Activated naive CD8-positive, alpha-beta T cell treated with anti-CD3 and anti-CD28 coated beads, Interleukin-2, amount 50 U/mL, for 24 hours (primary cell): ENCODE data around the gene ALG12.

Experiments used
- ATAC-seq: fragments of 150-1000 bp; cut with Tn5 transposase; one replicate; pipeline ENCODE4 v1.10.0; 2021
- DNase-seq: peaks from one replicate; pipeline ENCODE4 v3.0.0; 2021
- H3K27ac Mint-ChIP-seq: one replicate; pipeline ENCODE4 v1.8.0; 2021; ENCODE audit warnings: mild to moderate bottlenecking, mixed read lengths
- H3K27me3 Mint-ChIP-seq: one replicate; pipeline ENCODE4 v1.8.0; 2021; ENCODE audit warnings: mixed read lengths
- H3K36me3 Mint-ChIP-seq: one replicate; pipeline ENCODE4 v1.8.0; 2021; ENCODE audit warnings: low read depth, mixed read lengths
- H3K4me1 Mint-ChIP-seq: one replicate; pipeline ENCODE4 v1.8.0; 2021; ENCODE audit warnings: mixed read lengths
- H3K4me3 Mint-ChIP-seq: one replicate; pipeline ENCODE4 v1.8.0; 2021; ENCODE audit warnings: mild to moderate bottlenecking, moderate library complexity, mixed read lengths
- H3K9me3 Mint-ChIP-seq: one replicate; pipeline ENCODE4 v1.8.0; 2021; ENCODE audit warnings: mixed read lengths

ALG12 gene

GRCh38 chr22:49961005-49961600 is 42.9 kb upstream of the ALG12 start:
- H3K27me3 Mint-ChIP-seq = no peaks in the 10 kb centered on the region
- peak overlapping the region; percentile 92 for H3K4me3 Mint-ChIP-seq
- DNase-seq = peak; percentile 44
- H3K4me1 Mint-ChIP-seq = peaks cover 26% of the 10 kb centered on the region
- peak overlapping the region; percentile 90 for H3K27ac Mint-ChIP-seq
- peaks cover 31% of the 10 kb centered on the region for H3K36me3 Mint-ChIP-seq
- no peak for ATAC-seq
- H3K9me3 Mint-ChIP-seq = no peaks in the 10 kb centered on the region

DNA sequence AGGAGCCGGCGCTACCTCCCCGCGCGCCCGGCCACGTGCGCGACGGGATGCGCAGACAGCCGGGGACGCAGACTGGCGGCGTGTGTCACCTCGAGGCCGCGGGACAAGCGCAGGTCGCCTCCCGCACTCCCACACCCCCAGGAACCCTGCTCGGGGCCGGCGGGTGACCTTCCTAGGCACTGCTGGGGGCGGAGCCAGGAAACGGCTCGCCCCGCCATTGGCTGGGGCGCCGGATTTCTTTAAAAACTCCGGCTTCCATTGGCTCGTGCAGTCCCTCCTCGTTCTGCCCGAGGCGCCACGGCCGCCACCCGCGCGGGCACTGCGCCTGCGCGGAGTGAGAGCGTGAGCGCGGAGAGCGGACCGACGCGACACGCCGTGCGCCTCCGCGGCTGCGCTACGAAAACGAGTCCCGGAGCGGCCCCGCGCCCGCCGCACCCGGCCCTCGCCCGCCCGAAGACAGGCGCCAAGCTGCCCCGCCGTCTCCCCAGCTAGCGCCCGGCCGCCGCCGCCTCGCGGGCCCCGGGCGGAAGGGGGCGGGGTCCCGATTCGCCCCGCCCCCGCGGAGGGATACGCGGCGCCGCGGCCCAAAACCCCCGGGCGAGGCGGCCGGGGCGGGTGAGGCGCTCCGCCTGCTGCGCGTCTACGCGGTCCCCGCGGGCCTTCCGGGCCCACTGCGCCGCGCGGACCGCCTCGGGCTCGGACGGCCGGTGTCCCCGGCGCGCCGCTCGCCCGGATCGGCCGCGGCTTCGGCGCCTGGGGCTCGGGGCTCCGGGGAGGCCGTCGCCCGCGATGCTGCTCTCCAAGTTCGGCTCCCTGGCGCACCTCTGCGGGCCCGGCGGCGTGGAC is 42.1 kb upstream of the ALG12 start, which contains the start of gene PIM3:
PIM3 (plus strand) TSS at position 614 of the 846 bp plus-strand sequence; CDS start at position 790, 176 bp downstream.
- peak; percentile 74 for ATAC-seq
- peaks cover 31% of the 10 kb centered on the region for H3K36me3 Mint-ChIP-seq
- H3K4me1 Mint-ChIP-seq = peaks cover 26% of the 10 kb centered on the region
- peak within 1 kb of the TSS; percentile 92 for H3K4me3 Mint-ChIP-seq
- H3K9me3 Mint-ChIP-seq = no peaks in the 10 kb centered on the region
- no peaks in the 10 kb centered on the region for H3K27me3 Mint-ChIP-seq
- peak within 1 kb of the TSS; percentile 90 for H3K27ac Mint-ChIP-seq
- DNase-seq = peak; percentile 93

DNA sequence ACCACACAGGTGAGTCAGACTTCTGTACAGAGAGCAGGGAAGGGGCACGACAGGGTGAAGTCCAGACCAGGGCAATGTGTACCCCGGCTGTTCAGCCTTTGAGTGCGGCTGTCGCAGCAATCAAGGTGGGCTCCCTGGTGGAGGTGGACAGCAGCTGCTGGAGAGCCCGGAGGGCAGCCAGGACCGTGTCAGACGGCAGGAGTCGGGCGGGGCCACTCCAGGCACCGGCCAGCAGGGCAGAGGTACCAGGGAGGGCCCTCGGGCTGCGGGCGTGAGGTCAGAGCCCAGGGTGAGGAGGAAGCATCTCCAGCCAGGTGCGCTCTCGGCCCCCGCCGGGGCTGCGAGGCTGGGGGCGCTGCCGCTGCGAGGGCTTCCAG is 41.5 kb upstream of the ALG12 start:
- Mint-ChIP-seq H3K4me3 (peak overlapping the region; percentile 84), H3K9me3 (no peaks in the 10 kb centered on the region), H3K27ac (peak overlapping the region; percentile 89), H3K27me3 (no peaks in the 10 kb centered on the region), H3K36me3 (peaks cover 27% of the 10 kb centered on the region), H3K4me1 (peaks cover 21% of the 10 kb centered on the region)
- DNase-seq (peak; percentile 55), ATAC-seq (no peak)

- H3K27ac Mint-ChIP-seq = peak overlapping the region; percentile 89
- DNase-seq (no peak), ATAC-seq (no peak)
- peaks cover 15% of the 10 kb centered on the region for H3K4me1 Mint-ChIP-seq
- H3K4me3 Mint-ChIP-seq = peak overlapping the region; percentile 84
- H3K36me3 Mint-ChIP-seq = peaks cover 23% of the 10 kb centered on the region
- no peaks in the 10 kb centered on the region for H3K9me3 Mint-ChIP-seq
- H3K27me3 Mint-ChIP-seq = no peaks in the 10 kb centered on the region
Measured at GRCh38 chr22:49958931-49959781, 40.9 kb upstream of the ALG12 start.

DNA sequence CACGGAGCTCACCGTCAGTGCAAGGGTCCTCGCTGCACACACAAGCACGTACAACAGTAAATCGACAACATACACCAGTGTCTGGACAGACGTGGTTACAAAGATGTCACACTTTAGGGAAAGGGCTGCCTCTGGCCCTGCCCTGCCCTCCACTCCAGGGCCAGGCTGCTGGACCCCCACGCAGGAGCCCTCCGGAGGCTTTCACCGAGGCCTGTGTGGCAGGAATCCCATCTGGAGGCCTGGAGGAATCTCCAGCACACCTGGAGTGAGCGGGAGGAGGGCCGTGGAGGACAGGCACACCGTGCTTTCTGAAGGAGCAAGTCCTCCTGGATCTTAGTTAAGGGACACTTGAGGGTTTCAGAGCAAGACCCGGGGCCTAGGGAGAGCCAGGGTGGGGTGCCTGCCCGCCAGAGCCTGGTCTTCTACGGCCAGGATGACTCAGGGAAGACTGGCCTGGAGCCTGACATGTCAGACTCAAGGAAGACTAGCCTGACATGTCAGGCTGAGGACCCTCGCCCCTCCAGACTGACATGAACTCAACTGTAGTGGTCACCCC is 40.2 kb upstream of the ALG12 start:
- no peak for DNase-seq
- Mint-ChIP-seq H3K36me3 (peaks cover 15% of the 10 kb centered on the region), H3K4me1 (peaks cover 8% of the 10 kb centered on the region), H3K9me3 (no peaks in the 10 kb centered on the region), H3K27me3 (no peaks in the 10 kb centered on the region), H3K27ac (no peak overlapping the region), H3K4me3 (peak overlapping the region; percentile 84)
- no peak for ATAC-seq

- DNase-seq (no peak), ATAC-seq (no peak)
- Mint-ChIP-seq H3K27me3 (no peaks in the 10 kb centered on the region), H3K4me1 (peaks cover 7% of the 10 kb centered on the region), H3K4me3 (peak overlapping the region; percentile 12), H3K27ac (no peak overlapping the region), H3K36me3 (peaks cover 10% of the 10 kb centered on the region), H3K9me3 (no peaks in the 10 kb centered on the region)
Measured at GRCh38 chr22:49957826-49958365, 39.7 kb upstream of the ALG12 start.

GRCh38 chr22:49956914-49957825 is 38.9 kb upstream of the ALG12 start:
- Mint-ChIP-seq H3K9me3 (no peaks in the 10 kb centered on the region), H3K27ac (no peak overlapping the region), H3K4me3 (no peak overlapping the region), H3K27me3 (no peaks in the 10 kb centered on the region), H3K4me1 (peaks cover 7% of the 10 kb centered on the region), H3K36me3 (peaks cover 6% of the 10 kb centered on the region)
- ATAC-seq (no peak), DNase-seq (no peak)

DNA sequence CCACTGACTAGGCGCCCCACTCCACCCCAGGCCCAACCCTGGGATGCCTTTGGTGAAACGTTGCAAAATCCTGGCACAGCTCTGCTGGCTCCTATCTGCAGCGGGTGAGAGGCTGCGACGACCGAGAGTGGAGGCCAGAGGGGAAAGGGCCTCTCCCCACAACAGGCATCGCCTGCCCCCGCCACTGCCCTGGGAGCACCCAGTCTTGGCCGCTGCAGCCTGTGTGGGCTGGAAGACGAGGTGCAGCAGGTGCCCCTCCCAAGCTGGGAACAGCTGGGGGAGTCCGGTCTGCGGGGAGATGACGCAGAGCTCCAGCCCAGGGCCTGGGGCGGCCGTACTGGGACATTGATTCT is 38.2 kb upstream of the ALG12 start:
- no peak overlapping the region for H3K27ac Mint-ChIP-seq
- H3K4me3 Mint-ChIP-seq = no peak overlapping the region
- ATAC-seq (no peak), DNase-seq (no peak)
- no peaks in the 10 kb centered on the region for H3K27me3 Mint-ChIP-seq
- H3K4me1 Mint-ChIP-seq = peaks cover 7% of the 10 kb centered on the region
- no peaks in the 10 kb centered on the region for H3K36me3 Mint-ChIP-seq
- no peaks in the 10 kb centered on the region for H3K9me3 Mint-ChIP-seq

GRCh38 chr22:49955581-49956417 is 37.6 kb upstream of the ALG12 start:
- no peak for DNase-seq
- Mint-ChIP-seq H3K36me3 (no peaks in the 10 kb centered on the region), H3K27ac (no peak overlapping the region), H3K27me3 (no peaks in the 10 kb centered on the region), H3K4me3 (no peak overlapping the region), H3K9me3 (no peaks in the 10 kb centered on the region), H3K4me1 (peaks cover 7% of the 10 kb centered on the region)
- ATAC-seq = no peak

DNA sequence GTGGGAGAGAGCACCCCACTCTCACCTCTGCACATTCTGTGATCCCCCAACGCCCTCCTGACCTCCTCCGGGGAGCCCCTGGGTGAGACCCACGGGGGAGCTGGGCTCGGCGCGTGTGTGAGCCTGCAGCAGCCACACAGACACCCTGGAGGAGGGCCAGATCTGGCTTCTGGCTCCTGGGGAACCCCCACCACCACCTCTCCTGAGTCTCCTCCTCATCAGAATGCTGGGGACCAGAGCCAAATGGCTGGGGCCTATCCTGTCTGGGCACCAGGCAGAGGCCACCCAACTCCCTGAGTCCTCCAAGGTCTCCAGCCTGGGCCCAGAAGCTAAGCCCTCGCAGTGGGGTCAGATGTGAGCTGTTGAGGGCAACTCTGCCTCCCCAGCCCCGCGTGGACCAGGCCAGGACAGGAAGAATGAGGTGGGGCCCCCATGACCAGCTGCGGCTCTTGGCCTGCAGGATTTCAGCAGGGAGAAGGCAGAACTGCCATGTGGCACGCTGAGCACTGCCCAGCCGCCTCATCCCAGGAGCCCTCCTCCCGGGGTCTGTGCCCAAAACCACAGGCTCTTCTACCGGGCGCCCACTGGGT is 36.8 kb upstream of the ALG12 start:
- no peak for DNase-seq
- Mint-ChIP-seq H3K36me3 (no peaks in the 10 kb centered on the region), H3K4me1 (peaks cover 7% of the 10 kb centered on the region), H3K27me3 (no peaks in the 10 kb centered on the region), H3K9me3 (no peaks in the 10 kb centered on the region), H3K27ac (no peak overlapping the region), H3K4me3 (no peak overlapping the region)
- ATAC-seq = no peak

DNA sequence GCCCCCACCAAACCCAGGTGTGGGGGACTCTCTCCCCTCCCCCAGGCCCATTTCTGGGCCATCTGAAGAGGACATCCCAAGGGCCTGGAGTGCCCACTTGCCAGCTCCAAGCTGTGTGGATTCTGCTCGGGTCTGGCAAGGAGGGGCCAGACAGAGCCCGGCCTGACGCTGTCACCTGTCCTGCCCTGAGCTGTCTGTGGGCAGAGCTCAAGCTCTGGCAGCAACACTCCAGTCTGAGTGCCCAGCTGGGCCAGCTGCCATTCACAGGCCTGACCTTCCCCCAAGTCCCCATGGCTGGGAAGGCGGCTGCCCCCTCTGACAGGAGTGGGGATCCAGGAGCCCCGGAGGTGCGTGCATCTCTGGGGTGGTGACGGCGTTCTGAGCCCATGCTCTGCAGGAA is 36.1 kb upstream of the ALG12 start:
- no peak overlapping the region for H3K4me3 Mint-ChIP-seq
- no peak overlapping the region for H3K27ac Mint-ChIP-seq
- H3K4me1 Mint-ChIP-seq = peaks cover 4% of the 10 kb centered on the region
- no peaks in the 10 kb centered on the region for H3K27me3 Mint-ChIP-seq
- no peaks in the 10 kb centered on the region for H3K36me3 Mint-ChIP-seq
- DNase-seq (no peak), ATAC-seq (no peak)
- no peaks in the 10 kb centered on the region for H3K9me3 Mint-ChIP-seq

- Mint-ChIP-seq H3K4me1 (no peaks in the 10 kb centered on the region), H3K27me3 (no peaks in the 10 kb centered on the region), H3K4me3 (no peak overlapping the region), H3K27ac (no peak overlapping the region), H3K36me3 (no peaks in the 10 kb centered on the region), H3K9me3 (no peaks in the 10 kb centered on the region)
- no peak for ATAC-seq
- no peak for DNase-seq
Measured at GRCh38 chr22:49953680-49954344, 35.6 kb upstream of the ALG12 start.
